SU-DHL-6 (cell line): ENCODE measurements around the gene TBL2.

Experiments used
- H2AFZ ChIP-seq: fragments of 200-600 bp; sonication (generic); 2 replicates; pipeline ENCODE4 v1.6.1; 2014; ENCODE audit warnings: low read depth, mild to moderate bottlenecking, moderate library complexity, mixed read lengths, antibody characterized with exemption, low read length; ENCODE audit not compliant: severe bottlenecking
- H3F3A ChIP-seq: fragments of 200-600 bp; shearing (Covaris generic); 2 replicates; pipeline ENCODE4 v1.6.0; 2016; ENCODE audit warnings: antibody characterized with exemption, mild to moderate bottlenecking; ENCODE audit not compliant: insufficient read depth
- H3K27ac ChIP-seq: fragments of 200-600 bp; sonication (generic); 2 replicates; pipeline ENCODE4 v1.5.1; 2016; ENCODE audit warnings: low read depth, mild to moderate bottlenecking, low read length, moderate library complexity, mixed read lengths
- H3K27me3 ChIP-seq: fragments of 200-600 bp; sonication (generic), shearing (Covaris generic); 2 replicates; pipeline ENCODE4 v1.6.0; 2014; ENCODE audit warnings: mild to moderate bottlenecking, low read length
- H3K36me3 ChIP-seq: fragments of 200-600 bp; sonication (generic); 2 replicates; pipeline ENCODE4 v1.6.1; 2014; ENCODE audit warnings: mild to moderate bottlenecking, low read length, mixed read lengths
- H3K4me2 ChIP-seq: fragments of 300-600, 200-600 bp; shearing (Covaris generic), sonication (generic); 2 replicates; pipeline ENCODE4 v1.6.0; 2014; ENCODE audit warnings: low read length, low read depth, mild to moderate bottlenecking; ENCODE audit not compliant: poor library complexity, severe bottlenecking
- H3K4me3 ChIP-seq: fragments of 200-600 bp; sonication (generic); 2 replicates; pipeline ENCODE4 v1.5.1; 2014; ENCODE audit warnings: antibody characterized with exemption, low read length, mild to moderate bottlenecking, mixed read lengths; ENCODE audit not compliant: insufficient read depth, poor library complexity, severe bottlenecking
- H3K79me2 ChIP-seq: fragments of 200-600 bp; sonication (generic); 2 replicates; pipeline ENCODE4 v1.6.1; 2014; ENCODE audit warnings: mild to moderate bottlenecking, low read length, moderate library complexity; ENCODE audit not compliant: insufficient read depth
- H3K9ac ChIP-seq: fragments of 200-600 bp; sonication (generic); 2 replicates; pipeline ENCODE4 v1.7.0; 2014; ENCODE audit warnings: mild to moderate bottlenecking, low read length
- H3K9me2 ChIP-seq: fragments of 200-600 bp; sonication (generic); replicated peaks from 2 replicates; pipeline ENCODE4 v1.6.1; 2014; ENCODE audit warnings: low read length; ENCODE audit not compliant: insufficient read depth
- H3K9me3 ChIP-seq: fragments of 200-600 bp; sonication (generic); 2 replicates; pipeline ENCODE4 v1.6.1; 2014; ENCODE audit warnings: low read length, mixed read lengths; ENCODE audit not compliant: insufficient read depth
- H4K20me1 ChIP-seq: fragments of 200-600 bp; sonication (generic); 2 replicates; pipeline ENCODE4 v1.6.1; 2014; ENCODE audit warnings: low read depth, mild to moderate bottlenecking, antibody characterized with exemption, low read length, moderate library complexity, mixed read lengths
- EZH2phosphoT487 ChIP-seq: fragments of 200-600 bp; sonication (generic), shearing (Covaris generic); conservative IDR thresholded peaks from 2 replicates; pipeline ENCODE4 v1.6.1; 2018; ENCODE audit warnings: mild to moderate bottlenecking, antibody characterized with exemption, low read length, moderate library complexity, mixed read lengths
- TF ChIP-seq, protein P1 (sequence below): fragments of 200-600 bp; sonication (generic); IDR thresholded peaks from one replicate; pipeline ENCODE4 v1.5.1; 2017; ENCODE audit warnings: antibody characterized with exemption, mild to moderate bottlenecking, low read length, moderate library complexity; ENCODE audit not compliant: insufficient read depth, poor library complexity, severe bottlenecking

TBL2 gene

DNA sequence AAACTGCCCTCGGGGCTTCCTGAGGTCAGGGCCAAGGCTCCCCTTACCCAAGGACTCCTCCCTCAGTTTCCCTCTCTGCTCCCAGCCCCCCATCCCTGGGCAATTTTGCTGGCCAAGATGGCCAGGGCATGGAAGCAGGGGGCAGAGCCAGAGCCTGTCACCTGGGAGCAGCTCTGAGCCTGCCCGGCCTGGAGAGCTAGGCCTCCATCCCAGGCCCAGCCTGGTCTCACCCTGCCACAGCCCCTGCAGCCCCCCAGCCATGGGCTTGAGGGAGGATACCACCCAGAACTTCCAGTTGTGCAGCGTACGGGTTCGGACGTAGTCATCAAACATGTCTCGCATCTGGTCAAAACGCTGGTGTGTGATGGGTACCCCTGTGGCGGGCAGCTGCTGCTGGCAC is 17.0 kb upstream of the TBL2 start:
- Histone ChIP-seq H3K9me2 (no peaks in the 10 kb centered on the region), H3K9ac (no peak overlapping the region), H3K4me3 (no peak overlapping the region), H3K9me3 (no peaks in the 10 kb centered on the region), H4K20me1 (no peaks in the 10 kb centered on the region), H3K27ac (no peak overlapping the region), H3F3A (peaks cover 2% of the 10 kb centered on the region; the same call in 1 of the 2 replicates), H3K27me3 (no peaks in the 10 kb centered on the region), H3K79me2 (no peaks in the 10 kb centered on the region), H3K36me3 (no peaks in the 10 kb centered on the region), H2AFZ (no peak overlapping the region), H3K4me2 (no peak overlapping the region)
- no peak for TF ChIP-seq EZH2phosphoT487
- TF ChIP-seq, protein P1, sequence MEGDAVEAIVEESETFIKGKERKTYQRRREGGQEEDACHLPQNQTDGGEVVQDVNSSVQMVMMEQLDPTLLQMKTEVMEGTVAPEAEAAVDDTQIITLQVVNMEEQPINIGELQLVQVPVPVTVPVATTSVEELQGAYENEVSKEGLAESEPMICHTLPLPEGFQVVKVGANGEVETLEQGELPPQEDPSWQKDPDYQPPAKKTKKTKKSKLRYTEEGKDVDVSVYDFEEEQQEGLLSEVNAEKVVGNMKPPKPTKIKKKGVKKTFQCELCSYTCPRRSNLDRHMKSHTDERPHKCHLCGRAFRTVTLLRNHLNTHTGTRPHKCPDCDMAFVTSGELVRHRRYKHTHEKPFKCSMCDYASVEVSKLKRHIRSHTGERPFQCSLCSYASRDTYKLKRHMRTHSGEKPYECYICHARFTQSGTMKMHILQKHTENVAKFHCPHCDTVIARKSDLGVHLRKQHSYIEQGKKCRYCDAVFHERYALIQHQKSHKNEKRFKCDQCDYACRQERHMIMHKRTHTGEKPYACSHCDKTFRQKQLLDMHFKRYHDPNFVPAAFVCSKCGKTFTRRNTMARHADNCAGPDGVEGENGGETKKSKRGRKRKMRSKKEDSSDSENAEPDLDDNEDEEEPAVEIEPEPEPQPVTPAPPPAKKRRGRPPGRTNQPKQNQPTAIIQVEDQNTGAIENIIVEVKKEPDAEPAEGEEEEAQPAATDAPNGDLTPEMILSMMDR = no peak

DNA sequence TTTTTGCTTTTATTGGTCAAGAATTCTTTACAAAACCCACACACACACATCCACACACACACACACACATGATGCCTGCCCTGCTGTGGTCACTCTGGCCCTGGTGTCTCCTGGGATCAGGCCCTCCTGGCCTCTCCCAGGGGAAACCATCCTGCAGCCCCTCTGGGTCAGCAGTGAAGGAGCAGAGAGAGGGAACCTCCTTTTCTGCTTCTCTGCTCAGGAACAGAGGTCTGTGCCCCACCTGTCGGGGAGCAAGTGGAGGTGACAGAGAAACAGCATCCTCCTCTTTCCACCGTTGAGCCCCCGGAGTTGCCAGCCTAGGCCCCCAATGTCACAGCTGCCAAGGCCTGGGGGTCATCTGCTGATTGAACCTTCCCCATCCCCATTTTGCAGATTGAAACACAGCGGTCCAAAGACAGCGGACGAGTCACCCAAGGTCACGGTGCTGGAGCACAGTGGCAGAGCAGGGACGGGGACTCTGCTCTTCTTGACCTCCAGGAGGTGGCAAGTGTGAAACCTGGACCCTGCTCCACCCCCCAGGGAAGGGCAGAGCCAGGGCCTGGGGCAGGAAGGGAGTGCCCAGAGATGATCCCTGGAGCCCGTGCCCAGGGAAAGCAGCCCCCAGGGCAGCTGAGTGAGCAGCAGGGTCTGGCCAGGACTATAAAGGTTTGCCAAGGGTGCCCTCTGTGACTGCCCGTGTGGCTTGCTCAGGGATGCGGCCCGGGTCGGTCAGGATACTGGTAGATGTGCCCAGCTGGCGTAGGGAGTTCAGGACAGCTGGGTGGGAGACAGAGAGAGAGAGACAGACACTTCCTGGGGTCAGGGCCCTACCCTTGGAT is 15.0 kb upstream of the TBL2 start:
- Histone ChIP-seq H3K27me3 (no peaks in the 10 kb centered on the region), H3F3A (peaks cover 3% of the 10 kb centered on the region; the same call in 1 of the 2 replicates), H2AFZ (no peak overlapping the region), H3K27ac (no peak overlapping the region), H3K4me3 (no peak overlapping the region), H3K9ac (no peak overlapping the region), H4K20me1 (no peaks in the 10 kb centered on the region), H3K4me2 (no peak overlapping the region), H3K36me3 (no peaks in the 10 kb centered on the region), H3K79me2 (no peaks in the 10 kb centered on the region), H3K9me2 (no peaks in the 10 kb centered on the region), H3K9me3 (no peaks in the 10 kb centered on the region)
- TF ChIP-seq, protein P1 = no peak
- TF ChIP-seq EZH2phosphoT487 = no peak

DNA sequence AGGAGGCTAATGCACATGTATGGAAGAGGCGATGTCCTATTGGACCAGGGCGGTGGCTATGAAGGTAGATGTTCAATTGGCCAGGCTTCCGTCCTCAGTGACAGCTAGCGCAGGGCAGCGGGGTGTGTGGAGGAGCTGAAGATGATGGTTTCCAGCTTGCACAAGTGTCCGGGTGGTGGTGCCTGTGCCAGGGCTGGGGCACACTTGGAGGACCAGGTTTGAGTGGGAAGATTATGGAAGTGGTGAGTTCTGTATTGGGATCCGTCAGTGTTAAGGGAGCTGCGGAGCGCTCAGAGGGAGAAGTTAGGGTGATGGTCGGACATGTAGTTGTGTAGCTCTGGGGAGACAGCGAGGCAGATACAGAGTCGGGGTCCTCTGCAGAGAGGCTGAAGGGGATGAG is 8.5 kb upstream of the TBL2 start:
- Histone ChIP-seq H3K79me2 (no peaks in the 10 kb centered on the region), H3K9ac (no peak overlapping the region), H3K4me2 (no peak overlapping the region), H3K4me3 (no peak overlapping the region), H3K9me2 (no peaks in the 10 kb centered on the region), H3F3A (peaks cover 8% of the 10 kb centered on the region), H3K27me3 (no peaks in the 10 kb centered on the region), H3K36me3 (no peaks in the 10 kb centered on the region), H2AFZ (no peak overlapping the region), H3K9me3 (no peaks in the 10 kb centered on the region), H3K27ac (no peak overlapping the region), H4K20me1 (no peaks in the 10 kb centered on the region)
- TF ChIP-seq EZH2phosphoT487 = no peak
- TF ChIP-seq, protein P1 = no peak
